SK-N-MC (cell line): ENCODE results near the gene LIG3.
"Not testable (repeated sequence)": the region's sequence is repeated elsewhere in the genome, so short reads cannot be mapped to it uniquely, and the experiment has no call there.

ENCODE experiments used
- DNase-seq: peaks from one replicate; pipeline ENCODE4 v3.0.0-alpha.2; 2011; ENCODE audit warnings: low read depth, low spot score
- H3K27ac ChIP-seq: fragments of 200-600 bp; sonication (generic); 2 replicates; pipeline ENCODE4 v1.5.1; 2016; ENCODE audit warnings: mixed run types
- H3K36me3 ChIP-seq: fragments of 200-600 bp; sonication (generic); 2 replicates; pipeline ENCODE4 v1.6.1; 2017; ENCODE audit warnings: antibody characterized with exemption, low read length, mixed read lengths; ENCODE audit not compliant: insufficient read depth
- H3K4me3 ChIP-seq: fragments of 200-600 bp; sonication (generic); 2 replicates; pipeline ENCODE4 v1.5.1; 2016
- H3K9ac ChIP-seq: fragments of 200-600 bp; sonication (generic); 2 replicates; pipeline ENCODE4 v1.8.0; 2017; ENCODE audit warnings: mixed run types, mixed read lengths; ENCODE audit not compliant: insufficient read length
- H3K9me3 ChIP-seq: fragments of 200-600 bp; sonication (generic); 2 replicates; pipeline ENCODE4 v1.6.1; 2017; ENCODE audit warnings: low read depth, mild to moderate bottlenecking, antibody characterized with exemption, low read length, moderate library complexity, mixed read lengths
- EZH2 ChIP-seq: fragments of 200-600 bp; sonication (generic); IDR thresholded peaks from one replicate; pipeline ENCODE4 v1.6.1; 2017; ENCODE audit warnings: antibody characterized with exemption
- FOXP2 ChIP-seq: optimal IDR thresholded peaks from 2 replicates; pipeline ENCODE3; 2011; ENCODE audit warnings: mild to moderate bottlenecking, moderate library complexity; ENCODE audit not compliant: insufficient read depth; ENCODE audit errors: extremely low read length, control extremely low read depth
- POLR2AphosphoS5 ChIP-seq: IDR thresholded peaks from 2 replicates; pipeline ENCODE4 v1.6.1; 2012; ENCODE audit warnings: mild to moderate bottlenecking, low read depth, low read length, borderline replicate concordance

Gene LIG3

DNA sequence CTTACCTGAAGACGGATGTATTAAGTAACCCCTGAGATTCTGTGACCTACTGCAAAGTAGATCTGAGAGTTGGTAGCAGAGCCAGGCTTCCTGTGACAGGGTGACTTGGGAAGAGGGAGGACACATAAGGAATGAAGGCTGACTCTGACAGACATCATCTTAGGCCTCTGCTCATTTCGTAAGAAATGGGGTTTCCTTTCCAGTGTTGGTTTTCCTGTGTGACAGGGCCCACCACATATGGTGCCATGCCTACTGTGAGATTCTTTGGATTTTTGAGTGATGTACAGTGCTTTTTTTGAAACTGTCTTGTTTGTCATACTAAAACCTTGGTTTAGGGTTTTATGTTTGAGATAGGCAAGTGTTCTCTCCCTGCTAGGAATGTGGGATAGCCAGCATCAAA is 12.7 kb downstream of the LIG3 start:
- no peaks in the 10 kb centered on the region for H3K9me3 ChIP-seq
- no peak overlapping the region for H3K4me3 ChIP-seq
- no peak overlapping the region for H3K27ac ChIP-seq
- no peak overlapping the region for H3K9ac ChIP-seq
- H3K36me3 ChIP-seq = peaks cover 69% of the 10 kb centered on the region
- no peak for DNase-seq
- no peak for TF ChIP-seq POLR2AphosphoS5

DNA sequence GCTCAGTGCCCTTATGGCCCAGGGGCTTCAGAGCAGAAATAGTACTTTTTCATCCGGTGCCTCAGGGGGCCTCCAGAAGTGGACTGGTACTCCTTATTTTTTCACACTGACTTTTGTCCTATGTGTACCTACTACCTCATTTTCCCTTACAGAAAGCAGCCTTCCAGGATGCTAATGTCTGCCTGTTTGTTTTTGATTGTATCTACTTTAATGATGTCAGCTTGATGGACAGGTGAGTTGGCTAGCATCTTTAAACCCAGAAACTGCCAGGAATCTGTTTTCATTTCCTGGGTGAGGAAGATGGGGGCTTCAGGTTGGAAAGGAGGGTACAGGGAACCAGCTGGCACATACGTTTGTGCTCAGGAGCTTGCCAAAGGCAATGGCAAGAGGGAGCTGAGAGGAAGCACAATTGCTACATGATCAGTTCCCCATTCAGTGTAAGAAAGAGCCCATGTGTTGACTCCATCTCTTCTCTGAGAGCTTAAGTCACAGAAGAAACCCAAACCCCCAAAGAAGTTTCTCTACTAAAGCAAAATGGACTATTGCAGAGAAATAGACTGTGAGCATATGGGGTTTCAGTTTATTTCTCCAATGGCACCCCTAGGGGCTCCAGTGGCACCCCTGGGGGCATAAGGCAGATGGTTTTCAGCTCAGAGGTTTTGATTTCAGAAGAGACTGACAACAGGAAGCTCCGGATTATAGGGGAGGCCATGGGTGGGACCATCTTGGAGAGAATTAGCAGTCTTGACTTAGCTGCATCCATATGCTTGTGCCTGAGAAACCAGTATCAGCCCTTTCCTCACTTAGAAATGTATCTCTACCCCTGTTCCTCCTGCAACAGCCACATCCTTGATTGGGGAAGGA is 16.3 kb downstream of the LIG3 start:
- TF ChIP-seq EZH2 = no peak
- no peak for TF ChIP-seq POLR2AphosphoS5
- TF ChIP-seq FOXP2 = no peak
- H3K36me3 ChIP-seq = peaks cover 70% of the 10 kb centered on the region
- H3K9me3 ChIP-seq = no peaks in the 10 kb centered on the region
- no peak overlapping the region for H3K9ac ChIP-seq
- no peak for DNase-seq
- no peak overlapping the region for H3K4me3 ChIP-seq
- H3K27ac ChIP-seq = no peak overlapping the region

DNA sequence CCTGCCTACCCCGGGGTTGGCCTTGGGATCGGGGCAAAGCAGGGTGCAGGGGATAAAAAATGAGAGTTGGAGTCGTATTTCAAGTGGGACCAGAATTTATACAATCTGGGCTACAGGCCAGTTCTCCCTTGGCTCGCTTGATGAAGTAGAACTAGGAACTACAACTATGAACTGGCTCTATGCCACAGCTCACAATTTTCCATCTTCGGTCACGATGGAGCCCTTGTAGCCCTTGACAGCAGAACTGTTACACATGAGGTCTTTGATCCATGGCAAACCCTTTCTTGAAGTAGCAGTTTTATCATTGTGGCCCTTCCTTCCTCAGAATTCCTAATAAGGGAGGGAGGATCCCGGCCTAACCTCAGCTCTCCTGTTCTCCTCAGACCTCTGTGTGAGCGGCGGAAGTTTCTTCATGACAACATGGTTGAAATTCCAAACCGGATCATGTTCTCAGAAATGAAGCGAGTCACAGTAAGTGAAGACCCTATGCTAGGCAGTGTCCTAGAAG is 17.1 kb downstream of the LIG3 start:
- H3K27ac ChIP-seq = no peak overlapping the region
- peaks cover 66% of the 10 kb centered on the region for H3K36me3 ChIP-seq
- H3K9ac ChIP-seq = no peak overlapping the region
- DNase-seq = no peak
- no peaks in the 10 kb centered on the region for H3K9me3 ChIP-seq
- no peak overlapping the region for H3K4me3 ChIP-seq
- no peak for TF ChIP-seq FOXP2
- no peak for TF ChIP-seq POLR2AphosphoS5
- TF ChIP-seq EZH2 = no peak

- DNase-seq = no peak
- TF ChIP-seq EZH2 = no peak
- TF ChIP-seq FOXP2 = no peak
- no peak for TF ChIP-seq POLR2AphosphoS5
- Histone ChIP-seq H3K9ac (no peak overlapping the region), H3K36me3 (peaks cover 71% of the 10 kb centered on the region), H3K9me3 (no peaks in the 10 kb centered on the region), H3K27ac (no peak overlapping the region), H3K4me3 (no peak overlapping the region)
Measured at GRCh38 chr17:34998205-34998604, 17.9 kb downstream of the LIG3 start.

- DNase-seq = no peak
- Histone ChIP-seq H3K36me3 (peaks cover 60% of the 10 kb centered on the region), H3K4me3 (no peak overlapping the region), H3K9ac (no peak overlapping the region), H3K27ac (no peak overlapping the region), H3K9me3 (no peaks in the 10 kb centered on the region)
- TF ChIP-seq FOXP2 = no peak
- no peak for TF ChIP-seq EZH2
- TF ChIP-seq POLR2AphosphoS5 = no peak
Measured at GRCh38 chr17:34999456-34999855, 19.1 kb downstream of the LIG3 start.

DNA sequence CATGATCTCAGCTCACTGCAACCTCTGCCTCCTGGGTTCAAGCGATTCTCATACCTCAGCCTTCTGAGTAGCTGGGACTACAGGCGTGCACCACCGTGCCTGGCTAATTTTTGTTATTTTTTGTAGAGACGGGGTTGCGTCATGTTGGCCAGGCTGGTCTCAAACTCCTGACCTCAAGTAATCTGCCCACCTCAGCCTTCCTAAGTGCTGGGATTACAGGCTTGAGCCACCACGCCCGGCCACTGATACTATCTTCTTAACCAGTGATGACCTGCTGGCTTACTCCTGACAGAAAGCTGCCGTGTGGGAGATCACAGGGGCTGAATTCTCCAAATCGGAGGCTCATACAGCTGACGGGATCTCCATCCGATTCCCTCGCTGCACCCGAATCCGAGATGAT is 20.7 kb downstream of the LIG3 start:
- peaks cover 46% of the 10 kb centered on the region for H3K36me3 ChIP-seq
- DNase-seq, H3K9ac ChIP-seq, H3K9me3 ChIP-seq, H3K4me3 ChIP-seq, H3K27ac ChIP-seq: not testable (repeated sequence)

GRCh38 chr17:35001549-35001948 is 21.2 kb downstream of the LIG3 start:
- no peak for DNase-seq
- H3K4me3 ChIP-seq = no peak overlapping the region
- H3K27ac ChIP-seq = no peak overlapping the region
- TF ChIP-seq POLR2AphosphoS5 (no peak), FOXP2 (no peak), EZH2 (no peak)
- H3K9me3 ChIP-seq = no peaks in the 10 kb centered on the region
- peaks cover 40% of the 10 kb centered on the region for H3K36me3 ChIP-seq
- H3K9ac ChIP-seq = no peak overlapping the region

DNA sequence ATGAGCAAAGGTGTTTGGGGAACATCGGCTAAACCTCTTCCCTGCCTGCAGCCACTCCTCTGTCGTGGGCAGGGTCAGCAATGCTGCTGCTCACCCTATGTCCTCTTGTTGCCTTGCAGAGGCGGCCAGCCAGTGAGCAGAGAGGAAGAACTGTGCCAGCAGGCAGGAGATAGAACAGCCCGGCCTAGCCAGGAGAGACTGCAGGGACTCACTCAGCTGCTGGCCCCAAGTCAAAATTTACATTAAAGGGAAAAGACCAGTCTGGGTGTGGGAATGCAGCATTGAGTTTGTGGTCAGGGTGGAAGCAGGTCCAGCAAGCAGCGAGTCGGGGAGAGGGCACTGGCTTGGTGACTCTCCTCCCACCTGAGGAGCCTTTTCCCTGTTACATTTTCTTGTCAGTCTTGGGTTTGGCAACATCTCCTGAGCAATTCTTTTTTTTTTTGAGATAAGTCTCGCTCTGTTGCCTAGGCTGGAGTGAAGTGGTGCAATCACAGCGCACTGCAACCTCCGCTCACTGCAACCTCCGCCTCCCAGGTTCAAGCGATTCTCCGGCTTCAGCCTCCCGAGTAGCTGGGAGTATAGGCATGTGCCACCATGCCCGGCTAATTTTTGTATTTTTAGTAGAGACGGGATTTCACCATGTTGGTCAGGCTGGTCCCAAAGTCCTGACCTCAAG is 22.7 kb downstream of the LIG3 start:
- Histone ChIP-seq H3K36me3 (peaks cover 32% of the 10 kb centered on the region; the same call in 1 of the 2 replicates), H3K27ac (no peak overlapping the region), H3K9ac (no peak overlapping the region), H3K4me3 (no peak overlapping the region), H3K9me3 (no peaks in the 10 kb centered on the region)
- no peak for DNase-seq
- no peak for TF ChIP-seq EZH2
- no peak for TF ChIP-seq POLR2AphosphoS5
- TF ChIP-seq FOXP2 = no peak
